ENCODE data around the gene CEP55.

CEP55 gene

DNA sequence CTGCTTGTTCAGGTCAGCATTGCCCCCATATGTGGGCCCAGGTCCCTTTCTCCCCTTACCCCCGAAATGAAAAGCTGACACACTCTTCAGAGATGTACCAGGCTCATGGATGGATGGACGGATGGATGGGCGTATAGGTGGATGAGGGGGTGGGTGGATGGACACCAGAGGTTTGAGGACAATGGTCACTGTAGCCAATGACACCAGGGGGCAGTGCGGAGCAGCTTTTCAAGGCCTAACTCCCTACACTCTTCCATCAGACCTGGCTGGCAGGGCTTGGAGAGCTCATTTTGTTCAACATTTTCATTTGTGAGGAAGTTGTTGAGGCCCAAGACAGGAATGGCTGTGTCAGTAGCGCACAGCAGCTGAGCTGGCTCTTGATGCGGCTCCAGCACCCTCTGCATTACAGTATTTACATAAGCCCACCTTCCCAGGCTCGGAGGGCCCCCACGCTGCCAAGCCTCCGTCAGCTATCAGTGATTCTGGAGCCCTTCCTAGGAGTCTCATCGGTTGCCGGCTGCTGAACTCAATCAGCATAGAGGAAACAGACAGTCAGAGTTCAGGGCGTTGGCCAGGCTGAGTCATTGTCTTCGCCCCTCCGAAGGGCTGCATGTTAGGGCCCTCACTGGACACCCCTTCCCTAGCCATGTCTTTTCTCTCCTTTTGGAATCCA is 58.5 kb downstream of the CEP55 start:
- in situ Hi-C loops (cut with HindIII; ENCODE audit: low sequenced_read_pairs): loop anchor here (25.0 kb wide), 1 partner anchor 207 kb away; the partner anchor contains the start of gene LGI1

DNA sequence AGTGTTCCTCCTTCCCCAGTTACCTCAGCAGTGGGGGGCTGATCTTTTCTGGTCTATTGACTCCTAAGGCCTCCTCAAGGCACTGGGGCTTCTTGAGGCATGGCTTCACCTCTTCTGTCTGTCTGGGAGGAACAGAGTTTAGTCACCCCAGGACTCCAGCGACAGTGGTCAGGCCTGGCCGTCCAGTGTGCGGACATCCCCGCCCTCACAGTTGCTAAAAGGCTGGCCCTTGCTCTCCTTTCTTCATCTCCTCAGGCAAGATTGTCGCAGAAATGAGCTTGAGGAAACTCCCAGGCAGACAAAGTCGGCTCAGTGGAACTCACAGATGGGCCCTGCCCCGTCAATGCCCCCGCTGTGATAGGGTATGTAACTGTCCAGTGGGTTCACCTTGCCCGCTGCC is 63.1 kb downstream of the CEP55 start:
- in situ Hi-C loops (cut with HindIII; ENCODE audit: low sequenced_read_pairs): loop anchor here (25.0 kb wide), 1 partner anchor 203 kb away; the partner anchor contains the start of gene LGI1

DNA sequence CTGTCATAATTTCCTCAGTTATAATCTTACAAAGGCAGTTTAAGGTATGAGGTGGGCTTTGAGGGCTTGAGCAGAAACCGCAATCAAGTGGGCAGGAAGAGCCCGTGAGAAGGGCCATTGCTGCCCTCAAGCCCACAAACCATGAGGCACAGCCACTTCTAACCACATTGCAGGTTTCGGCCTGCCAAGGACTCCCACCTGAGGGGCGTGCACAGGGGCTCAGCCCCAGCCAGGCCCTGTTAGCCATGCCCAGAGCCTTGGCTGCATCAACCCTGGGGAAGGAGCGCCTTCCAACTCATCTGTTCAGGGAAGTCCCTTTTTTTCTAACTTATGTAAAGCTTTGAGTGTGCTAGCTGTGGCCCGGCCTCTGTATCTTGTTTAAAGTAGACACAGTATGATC is 64.1 kb downstream of the CEP55 start:
- in situ Hi-C loops (cut with HindIII; ENCODE audit: low sequenced_read_pairs): loop anchor here (25.0 kb wide), 1 partner anchor 202 kb away; the partner anchor contains the start of gene LGI1

GRCh38 chr10:93565446-93565845 is 69.0 kb downstream of the CEP55 start:
- in situ Hi-C loops (cut with HindIII; ENCODE audit: low sequenced_read_pairs): loop anchor here (25.0 kb wide), 1 partner anchor 197 kb away; the partner anchor contains the start of gene LGI1

GRCh38 chr10:93566435-93567276 is 70.2 kb downstream of the CEP55 start, which contains the start of gene FFAR4:
TSS of gene FFAR4 (plus strand) at chr10:93566665. CDS start at chr10:93566721, 56 bp downstream.
- in situ Hi-C loops (cut with HindIII; ENCODE audit: low sequenced_read_pairs): loop anchor here (25.0 kb wide), 1 partner anchor 196 kb away; the partner anchor contains the start of gene LGI1

DNA sequence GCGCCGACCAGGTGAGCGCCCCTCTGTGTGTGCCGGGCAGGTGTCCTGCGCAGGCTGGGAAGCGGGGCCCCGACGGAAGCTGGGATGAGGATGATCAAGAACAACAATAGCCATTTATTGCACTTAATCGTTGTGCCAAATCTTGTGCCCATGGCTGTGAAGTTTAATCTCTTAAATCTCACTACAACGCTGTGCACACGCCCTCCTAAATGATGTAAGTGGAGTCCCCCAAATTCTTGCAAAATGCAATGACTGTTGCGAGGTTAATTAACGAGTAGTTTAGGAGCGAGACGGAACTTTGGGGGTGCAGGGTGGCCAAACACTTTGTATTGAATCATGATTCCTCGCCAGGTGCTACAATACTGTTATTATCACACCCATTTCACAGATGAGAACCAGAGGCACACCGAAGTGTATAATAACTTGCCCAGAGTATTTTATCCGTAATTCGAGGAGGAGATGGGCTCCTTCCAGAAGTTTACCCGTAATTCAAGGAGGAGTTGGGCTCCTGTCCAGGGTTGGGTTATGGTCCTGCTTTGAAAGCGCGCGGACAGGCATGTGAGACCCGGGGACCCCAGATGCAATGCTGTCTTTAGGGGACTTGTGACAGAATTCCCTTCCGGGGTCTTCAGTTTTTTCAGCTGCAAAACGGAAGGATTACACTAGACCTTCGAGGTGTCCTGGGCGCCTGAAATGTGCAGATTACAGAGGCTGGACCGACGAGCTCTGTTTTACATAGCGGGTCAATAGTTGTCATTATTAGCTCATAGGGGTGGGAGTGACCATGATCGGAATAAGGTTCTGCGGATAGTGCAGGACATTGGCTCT is 71.1 kb downstream of the CEP55 start:
- in situ Hi-C loops (cut with HindIII; ENCODE audit: low sequenced_read_pairs): loop anchor here (25.0 kb wide), 1 partner anchor 195 kb away; the partner anchor contains the start of gene LGI1

DNA sequence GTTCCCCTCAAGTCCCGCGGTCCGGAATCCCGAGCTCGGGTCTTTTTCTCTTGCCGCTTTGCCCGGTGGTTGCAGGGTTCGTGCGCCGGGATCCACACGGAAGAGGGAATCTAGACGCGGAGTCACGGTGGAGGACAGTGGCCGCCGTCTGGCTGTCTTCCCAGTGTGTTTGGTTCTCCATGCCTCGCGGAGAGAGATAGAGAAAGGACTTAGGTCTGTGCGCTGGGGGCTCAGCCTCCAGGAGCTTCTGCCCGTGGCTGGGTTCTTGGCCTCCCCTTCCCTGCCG is 71.6 kb downstream of the CEP55 start:
- in situ Hi-C loops (cut with HindIII; ENCODE audit: low sequenced_read_pairs): loop anchor here (25.0 kb wide), 1 partner anchor 194 kb away; the partner anchor contains the start of gene LGI1

DNA sequence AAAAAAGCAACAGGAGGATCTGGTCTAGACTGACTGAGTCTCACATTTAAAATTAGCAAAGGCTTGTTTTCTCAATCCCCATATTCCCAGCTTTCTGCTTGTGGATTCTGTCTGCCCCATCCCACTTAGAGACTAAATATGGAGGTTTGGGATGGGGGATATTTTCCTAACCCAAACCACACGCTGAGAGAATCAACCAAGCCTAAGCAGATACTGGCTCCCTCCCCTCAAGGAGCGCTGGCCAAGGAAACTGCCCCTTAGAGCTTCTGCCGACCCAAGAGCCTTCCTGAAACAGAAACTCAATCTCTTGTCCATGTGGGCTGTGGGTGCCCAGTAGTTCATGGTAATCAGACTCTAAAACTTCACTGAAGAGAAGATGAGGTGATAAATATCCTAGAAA is 74.0 kb downstream of the CEP55 start:
- in situ Hi-C loops (cut with HindIII; ENCODE audit: low sequenced_read_pairs): loop anchor here (5.0 to 25.0 kb wide), 2 partner anchors 57 to 192 kb away; partner anchors contain the start of gene LGI1

DNA sequence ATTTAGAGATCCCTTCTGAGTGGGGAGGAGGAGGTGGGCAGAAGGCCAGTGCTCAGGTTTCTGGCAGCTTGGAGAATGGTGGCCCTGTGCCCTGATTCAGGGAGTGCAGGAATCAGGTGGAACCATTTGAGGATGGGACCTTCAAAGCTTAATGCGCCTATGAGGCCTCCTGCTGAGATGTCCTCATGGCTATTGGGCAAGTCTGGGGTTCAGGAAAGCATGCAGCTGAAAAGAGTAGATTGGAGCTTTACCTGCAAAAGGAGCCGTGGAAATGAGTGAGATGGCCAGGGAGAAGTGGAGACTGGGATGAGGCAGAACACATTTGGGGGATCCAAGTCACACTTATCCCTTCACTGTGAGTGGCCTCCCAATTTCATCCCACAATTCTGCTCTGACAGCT is 76.2 kb downstream of the CEP55 start:
- in situ Hi-C loops (cut with HindIII; ENCODE audit: low sequenced_read_pairs): loop anchor here (5.0 to 25.0 kb wide), 2 partner anchors 55 to 190 kb away; partner anchors contain the start of gene LGI1

DNA sequence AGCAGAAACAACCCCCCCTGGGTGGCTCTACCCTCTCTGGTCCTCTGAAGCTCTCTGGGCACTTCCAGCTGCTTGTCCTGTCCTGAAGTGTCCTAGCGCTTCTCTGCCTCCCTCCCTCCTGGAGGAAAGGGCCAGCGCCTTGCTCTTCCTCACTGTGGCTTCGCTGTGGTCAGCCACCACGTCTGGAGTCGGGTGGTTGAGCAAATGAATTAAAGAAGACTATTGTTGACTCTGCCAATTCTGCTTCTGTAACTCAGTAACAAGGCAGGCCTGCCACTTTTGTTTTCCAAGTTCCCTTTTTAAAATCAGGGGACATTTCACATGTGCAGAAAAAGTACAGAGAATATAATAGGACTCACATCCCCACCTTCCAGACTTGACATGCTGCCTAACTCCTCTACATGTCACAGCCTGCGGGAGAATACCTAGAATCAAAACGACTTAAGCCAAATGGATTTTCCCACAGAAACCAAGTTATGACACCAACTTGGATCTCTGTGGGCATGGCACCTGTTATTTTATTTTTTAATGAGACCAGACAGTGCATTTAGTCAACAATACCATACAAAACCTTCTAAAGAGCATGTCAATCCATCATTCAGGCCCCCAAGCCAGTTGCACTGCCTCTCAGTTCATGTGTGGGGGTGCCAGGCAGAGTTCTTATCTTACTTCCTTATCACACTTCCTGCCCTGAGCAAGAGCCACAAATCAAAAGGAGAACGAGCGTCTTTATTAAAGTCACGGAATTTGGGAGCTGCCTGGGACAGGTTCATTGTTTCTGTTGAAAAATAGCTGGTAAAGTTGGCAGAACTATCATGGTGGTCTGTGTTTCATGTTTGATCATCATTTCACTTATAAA is 76.9 kb downstream of the CEP55 start:
- in situ Hi-C loops (cut with HindIII; ENCODE audit: low sequenced_read_pairs): loop anchor here (5.0 to 25.0 kb wide), 2 partner anchors 54 to 189 kb away; partner anchors contain the start of gene LGI1

- in situ Hi-C loops (cut with HindIII; ENCODE audit: low sequenced_read_pairs): loop anchor here (5.0 to 25.0 kb wide), 2 partner anchors 53 to 188 kb away; partner anchors contain the start of gene LGI1
Measured at GRCh38 chr10:93573924-93574323, 77.5 kb downstream of the CEP55 start.

- in situ Hi-C loops (cut with HindIII; ENCODE audit: low sequenced_read_pairs): no loop called here
Measured at GRCh38 chr10:93576888-93577287, 80.5 kb downstream of the CEP55 start.

GRCh38 chr10:93577565-93577964 is 81.2 kb downstream of the CEP55 start:
- in situ Hi-C loops (cut with HindIII; ENCODE audit: low sequenced_read_pairs): no loop called here

Data from endothelial cell of hepatic sinusoid (primary cell).